ENCODE results near the gene PRSS38.

PRSS38 gene

DNA sequence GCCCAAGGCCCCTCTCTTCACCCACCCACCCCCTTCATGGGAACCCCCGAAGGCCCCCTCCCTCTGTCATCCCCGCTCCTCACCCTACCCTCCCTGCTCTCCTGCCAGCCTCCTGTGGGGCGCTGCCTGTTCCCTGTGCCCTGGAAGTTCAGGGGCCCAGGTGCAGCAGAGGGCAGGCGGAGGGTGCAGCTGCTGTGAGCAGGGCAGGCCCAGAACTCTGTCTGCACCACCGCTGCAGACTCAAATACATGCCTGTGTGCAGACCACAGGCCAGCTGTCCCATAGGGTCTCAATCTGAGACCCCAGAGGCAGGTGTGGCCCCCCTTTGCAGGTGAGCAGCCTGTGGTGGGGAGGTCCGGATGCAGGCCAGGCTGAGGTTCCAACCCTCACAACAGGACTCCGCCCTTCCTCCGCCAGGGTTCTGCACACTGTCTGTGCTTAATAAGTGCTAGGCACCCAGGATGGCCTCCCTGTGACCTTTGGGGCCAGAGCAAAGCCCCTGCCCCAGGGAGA lies 69.7 kb downstream of the PRSS38 start:
- TF ChIP-seq, protein P1, sequence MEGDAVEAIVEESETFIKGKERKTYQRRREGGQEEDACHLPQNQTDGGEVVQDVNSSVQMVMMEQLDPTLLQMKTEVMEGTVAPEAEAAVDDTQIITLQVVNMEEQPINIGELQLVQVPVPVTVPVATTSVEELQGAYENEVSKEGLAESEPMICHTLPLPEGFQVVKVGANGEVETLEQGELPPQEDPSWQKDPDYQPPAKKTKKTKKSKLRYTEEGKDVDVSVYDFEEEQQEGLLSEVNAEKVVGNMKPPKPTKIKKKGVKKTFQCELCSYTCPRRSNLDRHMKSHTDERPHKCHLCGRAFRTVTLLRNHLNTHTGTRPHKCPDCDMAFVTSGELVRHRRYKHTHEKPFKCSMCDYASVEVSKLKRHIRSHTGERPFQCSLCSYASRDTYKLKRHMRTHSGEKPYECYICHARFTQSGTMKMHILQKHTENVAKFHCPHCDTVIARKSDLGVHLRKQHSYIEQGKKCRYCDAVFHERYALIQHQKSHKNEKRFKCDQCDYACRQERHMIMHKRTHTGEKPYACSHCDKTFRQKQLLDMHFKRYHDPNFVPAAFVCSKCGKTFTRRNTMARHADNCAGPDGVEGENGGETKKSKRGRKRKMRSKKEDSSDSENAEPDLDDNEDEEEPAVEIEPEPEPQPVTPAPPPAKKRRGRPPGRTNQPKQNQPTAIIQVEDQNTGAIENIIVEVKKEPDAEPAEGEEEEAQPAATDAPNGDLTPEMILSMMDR (conservative IDR thresholded peaks at IDR 0.05; ENCODE audit: low read depth, low read length), result no peak
- Histone ChIP-seq H4K20me1 (ENCODE audit: insufficient read depth) (no peaks in the 10 kb centered on the region), H3K79me2 (ENCODE audit: insufficient read depth, low read depth) (no peaks in the 10 kb centered on the region), H3K27ac (no peak overlapping the region), H3K36me3 (ENCODE audit: insufficient read depth) (no peaks in the 10 kb centered on the region), H3K4me2 (no peak overlapping the region), H3K27me3 (ENCODE audit: insufficient read depth, low read depth) (no peaks in the 10 kb centered on the region), H3K9ac (no peak overlapping the region), H3K4me1 (ENCODE audit: low read depth, poor library complexity, severe bottlenecking) (no peaks in the 10 kb centered on the region), H3K4me3 (IDR thresholded peaks at IDR 0.05; ENCODE audit: insufficient read depth, low read depth, low read length) (no peak overlapping the region), H2AFZ (ENCODE audit: low read depth) (no peak overlapping the region)

DNA sequence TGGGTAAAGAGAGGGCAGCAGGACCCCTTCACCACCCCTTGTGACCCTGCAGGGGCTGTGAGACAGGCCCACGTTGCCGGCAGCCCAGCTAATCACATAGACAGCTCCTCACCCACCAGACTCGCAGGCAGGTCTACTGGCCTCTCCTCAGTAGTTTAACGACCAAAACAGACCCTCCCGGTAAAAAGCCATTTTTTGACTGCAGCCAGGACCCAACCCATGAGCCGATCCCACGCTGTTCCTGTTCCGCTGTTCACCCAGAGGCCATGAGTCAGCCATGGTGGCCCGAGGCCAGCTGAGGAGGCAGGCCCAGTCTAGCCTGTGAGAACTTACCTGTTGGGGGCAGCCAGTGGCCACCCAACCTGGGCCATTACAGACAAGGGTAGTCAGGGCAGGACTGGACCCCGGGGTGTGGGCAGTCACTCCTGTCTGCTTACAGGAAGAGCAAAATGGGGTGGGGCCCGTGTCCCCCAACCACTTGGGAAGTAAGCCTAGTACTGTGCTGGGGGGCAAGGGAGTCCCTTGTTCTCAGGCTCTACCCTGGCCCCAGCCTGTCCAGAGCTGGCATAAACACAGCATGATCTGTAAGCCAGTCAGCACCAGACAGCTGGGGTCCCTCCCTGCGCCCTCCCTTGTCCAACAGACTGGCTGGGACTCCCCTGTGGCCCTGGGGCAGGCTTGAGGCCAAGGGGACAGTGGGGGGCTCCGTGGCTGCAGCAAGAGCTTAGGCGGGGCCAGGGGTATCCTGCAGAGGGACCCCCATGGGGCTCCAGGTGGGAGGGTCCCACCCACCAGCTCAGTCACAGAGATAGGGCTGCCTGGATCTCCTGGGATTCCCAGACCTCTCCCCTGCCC lies 70.4 kb downstream of the PRSS38 start:
- Histone ChIP-seq H3K27ac (no peak overlapping the region), H2AFZ (ENCODE audit: low read depth) (no peak overlapping the region), H3K36me3 (ENCODE audit: insufficient read depth) (no peaks in the 10 kb centered on the region), H4K20me1 (ENCODE audit: insufficient read depth) (no peaks in the 10 kb centered on the region), H3K4me2 (no peak overlapping the region), H3K4me1 (ENCODE audit: low read depth, poor library complexity, severe bottlenecking) (no peaks in the 10 kb centered on the region), H3K27me3 (ENCODE audit: insufficient read depth, low read depth) (no peaks in the 10 kb centered on the region), H3K9ac (no peak overlapping the region), H3K4me3 (IDR thresholded peaks at IDR 0.05; ENCODE audit: insufficient read depth, low read depth, low read length) (no peak overlapping the region), H3K79me2 (ENCODE audit: insufficient read depth, low read depth) (no peaks in the 10 kb centered on the region)
- TF ChIP-seq, protein P1 (conservative IDR thresholded peaks at IDR 0.05; ENCODE audit: low read depth, low read length), result no peak

DNA sequence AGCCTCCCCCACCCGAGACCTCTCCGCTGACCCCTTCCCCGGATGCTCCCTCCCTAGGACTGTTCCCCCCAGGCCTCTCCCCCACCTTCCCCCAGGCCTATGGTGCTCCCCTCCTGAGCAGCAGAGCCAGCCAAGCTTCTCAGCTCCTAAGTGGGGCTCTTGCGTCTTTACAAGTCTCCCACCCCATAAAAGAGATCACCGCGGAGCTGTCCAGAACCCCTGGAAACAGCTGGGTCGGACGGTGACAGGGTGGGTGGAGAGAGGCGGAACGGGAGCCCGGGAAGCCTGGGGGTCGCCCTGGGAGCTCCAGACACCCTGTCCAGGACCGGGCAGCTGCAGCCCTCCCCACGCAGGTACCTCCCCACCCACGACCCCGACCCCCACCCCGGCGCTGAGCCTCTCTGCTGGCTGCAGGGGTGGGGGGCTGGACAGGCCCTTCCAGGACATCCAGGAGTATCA lies 71.1 kb downstream of the PRSS38 start:
- Histone ChIP-seq H4K20me1 (ENCODE audit: insufficient read depth) (no peaks in the 10 kb centered on the region), H3K27me3 (ENCODE audit: insufficient read depth, low read depth) (no peaks in the 10 kb centered on the region), H3K4me1 (ENCODE audit: low read depth, poor library complexity, severe bottlenecking) (no peaks in the 10 kb centered on the region), H3K4me3 (IDR thresholded peaks at IDR 0.05; ENCODE audit: insufficient read depth, low read depth, low read length) (no peak overlapping the region), H3K4me2 (no peak overlapping the region), H3K79me2 (ENCODE audit: insufficient read depth, low read depth) (no peaks in the 10 kb centered on the region), H3K27ac (no peak overlapping the region), H3K36me3 (ENCODE audit: insufficient read depth) (no peaks in the 10 kb centered on the region), H2AFZ (ENCODE audit: low read depth) (no peak overlapping the region), H3K9ac (no peak overlapping the region)
- TF ChIP-seq, protein P1 (conservative IDR thresholded peaks at IDR 0.05; ENCODE audit: low read depth, low read length), result no peak

DNA sequence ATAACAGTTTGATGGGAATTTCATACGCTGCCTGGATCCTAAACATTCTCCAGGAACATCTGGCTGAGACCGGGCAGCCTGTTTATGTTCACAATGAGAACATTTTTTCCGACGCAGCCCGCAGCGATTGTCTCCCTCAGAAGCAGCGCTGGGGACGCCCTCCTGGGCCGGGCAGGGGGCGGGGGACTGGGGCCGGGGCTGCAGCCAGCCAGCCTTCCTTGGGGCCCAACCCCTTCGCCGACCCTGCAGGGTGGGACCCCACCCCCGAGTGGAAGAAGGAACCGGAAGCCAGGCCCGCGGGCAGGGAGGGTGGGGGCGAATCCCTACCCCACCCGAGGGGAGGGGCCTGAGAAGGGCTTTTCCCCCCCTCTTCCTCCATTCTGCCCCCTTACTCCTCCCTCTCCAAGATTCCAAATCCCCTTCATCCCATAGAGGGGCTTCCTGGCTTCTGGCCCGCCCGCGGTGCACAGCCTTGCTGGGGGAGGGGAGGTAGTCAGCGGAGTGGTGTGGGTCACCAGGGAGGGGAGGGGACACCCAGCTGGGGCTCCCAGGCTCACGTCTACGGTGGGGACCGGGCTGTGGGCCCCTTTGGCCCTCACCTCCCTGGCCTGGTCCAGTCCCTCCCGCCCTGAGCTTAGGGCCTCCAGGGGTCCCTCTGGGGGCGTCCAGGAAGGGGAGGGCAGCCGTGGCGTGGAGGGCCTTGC lies 71.7 kb downstream of the PRSS38 start:
- no peak overlapping the region for H3K27ac ChIP-seq
- no peaks in the 10 kb centered on the region for H3K27me3 ChIP-seq (ENCODE audit: insufficient read depth, low read depth)
- no peaks in the 10 kb centered on the region for H3K36me3 ChIP-seq (ENCODE audit: insufficient read depth)
- no peaks in the 10 kb centered on the region for H3K79me2 ChIP-seq (ENCODE audit: insufficient read depth, low read depth)
- H4K20me1 ChIP-seq (ENCODE audit: insufficient read depth), result no peaks in the 10 kb centered on the region
- H3K9ac ChIP-seq, result no peak overlapping the region
- no peaks in the 10 kb centered on the region for H3K4me1 ChIP-seq (ENCODE audit: low read depth, poor library complexity, severe bottlenecking)
- H2AFZ ChIP-seq (ENCODE audit: low read depth), result no peak overlapping the region
- no peak overlapping the region for H3K4me3 ChIP-seq (IDR thresholded peaks at IDR 0.05; ENCODE audit: insufficient read depth, low read depth, low read length)
- no peak overlapping the region for H3K4me2 ChIP-seq
- TF ChIP-seq, protein P1 (conservative IDR thresholded peaks at IDR 0.05; ENCODE audit: low read depth, low read length), result no peak

All from KMS-11 (cell line).